Stimulated activated CD4-positive, alpha-beta T cell treated with anti-CD3 and anti-CD28 coated beads, Interleukin-4, amount 100 ng/mL, for 48 hours (primary cell): ENCODE measurements around the gene LRRC73.
"Not testable (repeated sequence)": the region's sequence is repeated elsewhere in the genome, so short reads cannot be mapped to it uniquely, and the experiment has no call there.

Source experiments
- DNase-seq, 2 donors: peaks; one replicate each; pipeline ENCODE4 v3.0.0-alpha.2; 2020; ENCODE audit warnings: low read depth in 2 of 2

LRRC73 gene

DNA sequence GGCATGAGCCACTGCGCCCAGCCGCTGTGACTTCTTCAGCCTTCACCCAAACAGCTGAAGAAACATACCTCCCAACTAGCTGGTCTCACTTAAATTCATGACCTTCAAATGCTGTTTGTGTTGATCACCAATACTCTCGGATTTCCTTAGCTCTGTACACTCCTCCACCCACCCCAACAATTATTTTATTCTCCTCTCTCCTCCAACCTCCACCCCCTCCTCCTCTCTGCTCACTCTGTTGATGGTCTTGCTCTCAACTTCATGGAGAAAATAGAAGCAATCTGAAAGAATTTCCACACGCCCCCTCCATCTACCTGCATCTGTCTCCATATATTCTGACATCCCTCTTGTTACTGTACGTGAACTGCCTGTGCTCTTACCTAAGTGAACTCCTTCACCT, 48.2 kb downstream of the LRRC73 start:
- no peak for DNase-seq

DNA sequence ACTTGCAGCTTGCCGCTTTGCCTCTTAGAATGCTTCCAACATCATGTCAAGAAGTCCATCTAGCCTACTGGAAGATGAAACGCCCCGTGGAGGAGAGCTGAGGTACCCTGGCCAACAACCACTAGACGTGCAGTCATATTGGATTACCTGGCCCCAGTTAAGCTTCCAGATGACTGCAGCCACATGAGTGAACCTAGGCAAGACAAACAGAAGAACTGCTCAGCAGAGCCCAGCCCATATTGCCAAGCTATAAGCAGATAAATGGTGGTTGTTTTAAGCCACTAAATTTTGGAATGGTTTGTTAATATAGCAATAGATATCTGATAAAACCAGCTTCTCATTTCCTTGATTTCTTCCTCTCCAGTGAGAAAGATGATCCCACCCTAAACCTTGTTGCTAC, 50.1 kb downstream of the LRRC73 start:
- no peak for DNase-seq

DNA sequence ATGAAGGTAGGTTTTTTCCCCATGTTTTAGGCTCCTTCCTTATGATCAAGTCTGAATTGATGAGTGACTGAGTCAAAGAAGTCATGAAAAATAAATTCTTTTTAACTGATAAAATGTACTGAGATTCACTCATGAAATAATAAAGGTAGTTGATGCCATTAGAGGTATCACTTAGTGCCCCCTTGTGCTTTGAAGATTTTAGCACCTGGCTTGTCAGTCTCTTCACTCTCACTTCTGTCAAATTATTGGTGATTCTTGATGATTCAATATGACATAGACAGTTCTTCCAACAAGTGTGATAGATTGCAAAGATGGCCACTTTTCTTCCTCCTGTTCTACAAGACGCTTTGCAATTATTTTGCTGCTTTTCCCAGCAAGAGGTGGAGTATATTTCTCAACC, 50.6 kb downstream of the LRRC73 start:
- DNase-seq = no peak

DNA sequence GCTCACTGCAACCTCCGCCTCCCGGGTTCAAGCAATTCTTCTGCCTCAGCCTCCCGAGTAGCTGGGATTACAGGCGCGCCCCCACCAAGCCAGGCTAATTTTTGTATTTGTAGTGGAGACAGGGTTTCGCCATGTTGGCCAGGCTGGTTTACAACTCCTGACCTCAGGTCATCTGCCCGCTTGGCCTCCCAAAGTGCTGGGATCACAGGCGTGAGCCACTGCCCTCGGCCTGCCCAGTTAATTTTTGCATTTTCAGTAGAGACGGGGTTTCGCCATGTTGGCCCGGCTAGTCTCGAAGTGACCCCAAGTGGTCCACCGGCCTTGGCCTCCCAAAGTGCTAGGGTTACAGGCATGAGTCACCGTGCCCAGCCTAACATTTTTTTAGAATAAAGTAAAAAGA, 52.0 kb downstream of the LRRC73 start:
- DNase-seq = not testable (repeated sequence)

DNA sequence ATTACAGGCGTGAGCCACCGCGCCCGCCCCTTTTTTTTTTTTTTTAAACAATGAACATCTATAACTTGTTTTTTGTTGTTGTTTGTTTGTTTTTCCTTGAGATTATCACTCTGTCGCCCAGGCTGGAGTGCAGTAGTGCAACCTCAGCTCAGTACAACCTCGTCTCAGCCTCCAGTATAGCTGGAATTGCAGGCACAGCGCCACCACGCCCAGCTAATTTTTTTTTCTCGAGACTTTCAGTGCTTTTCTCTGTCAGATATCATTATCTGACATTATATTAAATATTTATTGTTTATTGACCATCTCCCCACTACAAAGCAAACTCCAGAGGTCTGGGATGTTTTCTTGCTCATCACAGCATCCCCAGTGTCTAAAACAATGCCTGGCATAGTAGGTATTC, 52.5 kb downstream of the LRRC73 start:
- DNase-seq = no peak
